ENCODE measurements around the gene ECHDC3. TPM values are rescaled to one million over a fixed set of nuclear protein-coding genes. Genes with fewer than 3 reads are reported as not detected.

The ECHDC3 gene
- total RNA-seq, 1 experiment from 2014 or later, result 30.1 TPM

- peaks cover 16% of the 10 kb centered on the region for H3K36me3 Mint-ChIP-seq (ENCODE audit: insufficient read depth, unreplicated experiment)
- ChIA-PET CTCF (no interaction called here), POLR2A (no interaction called here)
- TF ChIP-seq, protein P1, sequence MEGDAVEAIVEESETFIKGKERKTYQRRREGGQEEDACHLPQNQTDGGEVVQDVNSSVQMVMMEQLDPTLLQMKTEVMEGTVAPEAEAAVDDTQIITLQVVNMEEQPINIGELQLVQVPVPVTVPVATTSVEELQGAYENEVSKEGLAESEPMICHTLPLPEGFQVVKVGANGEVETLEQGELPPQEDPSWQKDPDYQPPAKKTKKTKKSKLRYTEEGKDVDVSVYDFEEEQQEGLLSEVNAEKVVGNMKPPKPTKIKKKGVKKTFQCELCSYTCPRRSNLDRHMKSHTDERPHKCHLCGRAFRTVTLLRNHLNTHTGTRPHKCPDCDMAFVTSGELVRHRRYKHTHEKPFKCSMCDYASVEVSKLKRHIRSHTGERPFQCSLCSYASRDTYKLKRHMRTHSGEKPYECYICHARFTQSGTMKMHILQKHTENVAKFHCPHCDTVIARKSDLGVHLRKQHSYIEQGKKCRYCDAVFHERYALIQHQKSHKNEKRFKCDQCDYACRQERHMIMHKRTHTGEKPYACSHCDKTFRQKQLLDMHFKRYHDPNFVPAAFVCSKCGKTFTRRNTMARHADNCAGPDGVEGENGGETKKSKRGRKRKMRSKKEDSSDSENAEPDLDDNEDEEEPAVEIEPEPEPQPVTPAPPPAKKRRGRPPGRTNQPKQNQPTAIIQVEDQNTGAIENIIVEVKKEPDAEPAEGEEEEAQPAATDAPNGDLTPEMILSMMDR (IDR thresholded peaks at IDR 0.05; ENCODE audit: insufficient read depth in 1 of 2, low read depth in 1 of 2, low read length in 1 of 2, severe bottlenecking in 1 of 2, unreplicated experiment in 1 of 2), result no peak
- Histone ChIP-seq H3K4me1 (peaks cover 15% of the 10 kb centered on the region), H3K36me3 (ENCODE audit: control insufficient read depth, insufficient read depth, low read length) (no peaks in the 10 kb centered on the region), H3K9me3 (no peaks in the 10 kb centered on the region), H3K27me3 (replicated peaks; ENCODE audit: control insufficient read depth, insufficient read depth, low read length) (no peaks in the 10 kb centered on the region), H3K4me3 (ENCODE audit: low read depth, low read length) (no peak overlapping the region)
- H3K9me3 Mint-ChIP-seq (ENCODE audit: unreplicated experiment), result no peaks in the 10 kb centered on the region
- BruUV-seq (replicated peaks), result no TSS peak
- H3K27ac Mint-ChIP-seq (ENCODE audit: unreplicated experiment), result no peak overlapping the region
- intact Hi-C loops (cut with micrococcal nuclease; ENCODE audit: unreplicated experiment), result no loop called here
- H3K27me3 Mint-ChIP-seq (ENCODE audit: insufficient read depth, unreplicated experiment), result no peaks in the 10 kb centered on the region
- DNase-seq, result no peak
- no peak overlapping the region for H3K4me3 Mint-ChIP-seq (ENCODE audit: unreplicated experiment)
- H3K4me1 Mint-ChIP-seq (ENCODE audit: low read depth, unreplicated experiment), result peaks cover 24% of the 10 kb centered on the region
Measured at GRCh38 chr10:11789306-11789705, 47.1 kb downstream of the ECHDC3 start.

DNA sequence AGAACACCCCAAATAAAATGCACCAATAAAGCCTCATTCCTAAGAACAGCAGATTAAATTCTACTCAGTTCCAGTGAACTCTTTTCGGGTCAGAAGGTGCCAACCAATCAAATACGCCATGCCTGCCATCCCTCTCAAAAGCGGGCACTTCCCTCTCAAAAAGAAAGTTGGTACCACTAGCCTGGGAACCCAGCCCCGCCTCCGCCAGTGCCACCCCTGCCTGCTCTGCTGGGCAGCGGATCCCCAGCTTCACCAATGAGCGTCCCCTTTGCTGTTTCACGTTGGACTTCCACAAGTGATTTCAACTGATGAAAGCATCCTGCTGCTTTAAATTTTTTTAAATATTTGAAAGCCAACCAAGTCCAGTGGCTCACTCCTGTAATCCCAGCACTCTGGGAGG lies 47.8 kb downstream of the ECHDC3 start:
- no peaks in the 10 kb centered on the region for H3K36me3 ChIP-seq (ENCODE audit: control insufficient read depth, insufficient read depth, low read length)
- no peak overlapping the region for H3K4me3 Mint-ChIP-seq (ENCODE audit: unreplicated experiment)
- H3K4me1 Mint-ChIP-seq (ENCODE audit: low read depth, unreplicated experiment), result peaks cover 26% of the 10 kb centered on the region
- peaks cover 22% of the 10 kb centered on the region for H3K4me1 ChIP-seq
- POLR2A ChIA-PET, result no interaction called here
- no peaks in the 10 kb centered on the region for H3K9me3 ChIP-seq
- no peaks in the 10 kb centered on the region for H3K27me3 Mint-ChIP-seq (ENCODE audit: insufficient read depth, unreplicated experiment)
- intact Hi-C loops (cut with micrococcal nuclease; ENCODE audit: unreplicated experiment), result loop anchor here (5.0 kb wide), 1 partner anchor 127 kb away; no protein-coding TSS in a partner anchor
- no peaks in the 10 kb centered on the region for H3K9me3 Mint-ChIP-seq (ENCODE audit: unreplicated experiment)
- CTCF ChIA-PET, result no interaction called here
- H3K27ac Mint-ChIP-seq (ENCODE audit: unreplicated experiment), result no peak overlapping the region
- H3K27me3 ChIP-seq (replicated peaks; ENCODE audit: control insufficient read depth, insufficient read depth, low read length), result no peaks in the 10 kb centered on the region
- TF ChIP-seq, protein P1 (IDR thresholded peaks at IDR 0.05; ENCODE audit: insufficient read depth in 1 of 2, low read depth in 1 of 2, low read length in 1 of 2, severe bottlenecking in 1 of 2, unreplicated experiment in 1 of 2), result no peak
- no peak overlapping the region for H3K4me3 ChIP-seq (ENCODE audit: low read depth, low read length)
- BruUV-seq (replicated peaks), result no TSS peak
- DNase-seq, result no peak
- H3K36me3 Mint-ChIP-seq (ENCODE audit: insufficient read depth, unreplicated experiment), result peaks cover 16% of the 10 kb centered on the region

DNA sequence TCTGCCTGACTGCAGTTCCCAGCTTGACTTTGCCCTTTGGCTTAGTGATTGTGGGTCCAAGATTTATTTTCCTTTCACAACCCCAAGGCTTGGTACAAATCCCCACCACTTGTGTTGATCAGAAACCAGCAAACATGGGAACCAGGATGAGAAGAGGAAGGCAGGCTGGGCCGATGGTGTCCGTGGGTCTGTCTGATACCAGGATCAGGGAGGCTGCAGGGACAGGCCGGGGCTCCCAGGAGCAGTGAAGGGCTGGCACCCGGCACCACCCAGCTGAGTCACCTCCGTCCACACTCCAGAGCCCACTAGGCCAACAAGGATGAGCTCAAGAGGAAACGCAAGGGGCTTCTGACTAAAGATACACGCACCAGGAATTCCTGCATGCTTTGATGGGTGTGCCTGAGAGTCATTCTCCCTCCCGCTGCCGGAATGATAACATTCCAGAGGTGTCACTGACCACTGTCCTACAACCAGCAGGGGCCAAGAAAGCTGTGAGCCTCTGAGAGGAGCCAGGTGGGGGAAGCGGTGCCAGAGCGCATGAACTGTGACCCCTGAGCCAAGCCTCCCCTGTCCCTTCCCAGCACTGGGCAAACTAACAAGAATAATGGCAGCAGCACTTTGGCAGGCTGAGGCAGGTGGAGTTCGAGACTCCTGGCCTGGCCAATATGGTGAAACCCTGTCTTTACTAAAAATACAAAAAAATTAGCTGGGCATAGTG lies 51.7 kb downstream of the ECHDC3 start:
- TF ChIP-seq, protein P1 (IDR thresholded peaks at IDR 0.05; ENCODE audit: insufficient read depth in 1 of 2, low read depth in 1 of 2, low read length in 1 of 2, severe bottlenecking in 1 of 2, unreplicated experiment in 1 of 2), result peak; percentile 21 to 26
- H3K27me3 ChIP-seq (replicated peaks; ENCODE audit: control insufficient read depth, insufficient read depth, low read length), result no peaks in the 10 kb centered on the region
- DNase-seq, result peak; percentile 92 to 98
- no peaks in the 10 kb centered on the region for H3K9me3 ChIP-seq
- H3K36me3 ChIP-seq (ENCODE audit: control insufficient read depth, insufficient read depth, low read length), result no peaks in the 10 kb centered on the region
- CTCF ChIA-PET, result interaction anchor here (0.8 to 3.9 kb wide), 12 partner anchors 11 to 193 kb away, joined by 3 to 47 read pairs (median 8); no protein-coding TSS in a partner anchor
- Mint-ChIP-seq H3K4me1 (ENCODE audit: low read depth, unreplicated experiment) (peaks cover 46% of the 10 kb centered on the region), H3K27me3 (ENCODE audit: insufficient read depth, unreplicated experiment) (no peaks in the 10 kb centered on the region), H3K36me3 (ENCODE audit: insufficient read depth, unreplicated experiment) (peaks cover 16% of the 10 kb centered on the region), H3K4me3 (ENCODE audit: unreplicated experiment) (peak overlapping the region; percentile 56), H3K27ac (ENCODE audit: unreplicated experiment) (peak overlapping the region; percentile 92), H3K9me3 (ENCODE audit: unreplicated experiment) (no peaks in the 10 kb centered on the region)
- no peak overlapping the region; the same call in 1 of the 2 replicates for H3K4me3 ChIP-seq (ENCODE audit: low read depth, low read length)
- H3K4me1 ChIP-seq, result peaks cover 38% of the 10 kb centered on the region
- BruUV-seq (replicated peaks), result TSS peak; percentile 95
- POLR2A ChIA-PET, result interaction anchor here (0.6 to 2.8 kb wide), 16 partner anchors 11 to 249 kb away, joined by 3 to 39 read pairs (median 4); no protein-coding TSS in a partner anchor
- intact Hi-C loops (cut with micrococcal nuclease; ENCODE audit: unreplicated experiment), result loop anchor here (1.0 to 5.0 kb wide), 6 partner anchors 16 to 192 kb away; no protein-coding TSS in a partner anchor
